ENCODE results near the gene ANO4. TPM values are rescaled to one million over a fixed set of nuclear protein-coding genes. Genes with fewer than 3 reads are reported as not detected.

Gene ANO4
- polyA plus RNA-seq = 3.4 TPM
- long read RNA-seq, donor 1 = 0 reads
- long read RNA-seq, donor 2 = 0 reads
- long read RNA-seq, donor 3 = 0 reads
- long read RNA-seq, donor 4 = 0 reads
- long read RNA-seq, donor 5 = 0 reads
- long read RNA-seq, donor 6 = 0 reads
- long read RNA-seq, donor 7 = 0 reads
- long read RNA-seq, donor 8 = 0 reads
- long read RNA-seq, donor 9 = 0 reads
- long read RNA-seq, donor 10 = 0 reads
- long read RNA-seq, donor 11 = 0 reads

- H3K9me3 ChIP-seq (ENCODE audit: control insufficient read depth, low read depth, low read length) = no peaks in the 10 kb centered on the region
- DNase-seq = no peak
- H3K4me1 ChIP-seq (ENCODE audit: control insufficient read depth, insufficient read depth, low read length) = no peaks in the 10 kb centered on the region
- no peak within 1 kb of the TSS for H3K27ac ChIP-seq (ENCODE audit: low read length)
- no peak within 1 kb of the TSS for H3K4me3 ChIP-seq (ENCODE audit: low read length)
- WGBS (ENCODE audit: insufficient coverage, low lambda C conversion rate) = 0% methylated on average over 2 of the region's 18 CpGs
- no peaks in the 10 kb centered on the region for H3K36me3 ChIP-seq (ENCODE audit: control insufficient read depth, insufficient read depth, low read length)
- peaks cover 24% of the 10 kb centered on the region for H3K27me3 ChIP-seq (ENCODE audit: control insufficient read depth, insufficient read depth, low read length)
These were observed at the start of gene ANO4 for GRCh38 chr12:100794441-100795173. Gene ANO4 (plus strand): TSS chr12:100794776. CDS start chr12:100901786, 107,010 bp downstream.

GRCh38 chr12:100745378-100746071, 49.1 kb upstream of the ANO4 start:
- peaks cover 2% of the 10 kb centered on the region for H3K9me3 ChIP-seq (ENCODE audit: control insufficient read depth, low read depth, low read length)
- H3K36me3 ChIP-seq (ENCODE audit: control insufficient read depth, insufficient read depth, low read length) = no peaks in the 10 kb centered on the region
- DNase-seq = no peak
- no peak overlapping the region for H3K4me3 ChIP-seq (ENCODE audit: low read length)
- 100% methylated on average over 2 of the region's 3 CpGs for WGBS (ENCODE audit: insufficient coverage, low lambda C conversion rate)
- H3K4me1 ChIP-seq (ENCODE audit: control insufficient read depth, insufficient read depth, low read length) = no peaks in the 10 kb centered on the region
- H3K27ac ChIP-seq (ENCODE audit: low read length) = no peak overlapping the region
- peaks cover 4% of the 10 kb centered on the region for H3K27me3 ChIP-seq (ENCODE audit: control insufficient read depth, insufficient read depth, low read length)

- no peak for DNase-seq
- Histone ChIP-seq H3K36me3 (ENCODE audit: control insufficient read depth, insufficient read depth, low read length) (no peaks in the 10 kb centered on the region), H3K27ac (ENCODE audit: low read length) (no peak overlapping the region), H3K9me3 (ENCODE audit: control insufficient read depth, low read depth, low read length) (no peaks in the 10 kb centered on the region), H3K4me3 (ENCODE audit: low read length) (no peak overlapping the region), H3K27me3 (ENCODE audit: control insufficient read depth, insufficient read depth, low read length) (no peaks in the 10 kb centered on the region), H3K4me1 (ENCODE audit: control insufficient read depth, insufficient read depth, low read length) (no peaks in the 10 kb centered on the region)
- no CpG with 5 or more reads among the region's 2 CpGs for WGBS (ENCODE audit: insufficient coverage, low lambda C conversion rate)
These were observed 41.7 kb upstream of the ANO4 start for GRCh38 chr12:100752841-100753240.

- no peaks in the 10 kb centered on the region for H3K4me1 ChIP-seq (ENCODE audit: control insufficient read depth, insufficient read depth, low read length)
- no peak overlapping the region for H3K4me3 ChIP-seq (ENCODE audit: low read length)
- H3K27me3 ChIP-seq (ENCODE audit: control insufficient read depth, insufficient read depth, low read length) = no peaks in the 10 kb centered on the region
- no peak for DNase-seq
- no peaks in the 10 kb centered on the region for H3K36me3 ChIP-seq (ENCODE audit: control insufficient read depth, insufficient read depth, low read length)
- H3K27ac ChIP-seq (ENCODE audit: low read length) = no peak overlapping the region
- WGBS (ENCODE audit: insufficient coverage, low lambda C conversion rate) = no CpG with 5 or more reads among the region's 2 CpGs
- no peaks in the 10 kb centered on the region for H3K9me3 ChIP-seq (ENCODE audit: control insufficient read depth, low read depth, low read length)
These were observed 40.7 kb upstream of the ANO4 start for GRCh38 chr12:100753837-100754236.

- WGBS (ENCODE audit: insufficient coverage, low lambda C conversion rate) = 100% methylated on average over 1 of the region's 1 CpG
- no peaks in the 10 kb centered on the region for H3K36me3 ChIP-seq (ENCODE audit: control insufficient read depth, insufficient read depth, low read length)
- H3K9me3 ChIP-seq (ENCODE audit: control insufficient read depth, low read depth, low read length) = no peaks in the 10 kb centered on the region
- no peak overlapping the region for H3K27ac ChIP-seq (ENCODE audit: low read length)
- no peaks in the 10 kb centered on the region for H3K27me3 ChIP-seq (ENCODE audit: control insufficient read depth, insufficient read depth, low read length)
- no peak overlapping the region for H3K4me3 ChIP-seq (ENCODE audit: low read length)
- no peak for DNase-seq
- H3K4me1 ChIP-seq (ENCODE audit: control insufficient read depth, insufficient read depth, low read length) = no peaks in the 10 kb centered on the region
These were observed 39.4 kb upstream of the ANO4 start for GRCh38 chr12:100755186-100755585.

- no peaks in the 10 kb centered on the region for H3K9me3 ChIP-seq (ENCODE audit: control insufficient read depth, low read depth, low read length)
- no peak overlapping the region for H3K27ac ChIP-seq (ENCODE audit: low read length)
- no peaks in the 10 kb centered on the region for H3K4me1 ChIP-seq (ENCODE audit: control insufficient read depth, insufficient read depth, low read length)
- no peaks in the 10 kb centered on the region for H3K36me3 ChIP-seq (ENCODE audit: control insufficient read depth, insufficient read depth, low read length)
- DNase-seq = no peak
- WGBS (ENCODE audit: insufficient coverage, low lambda C conversion rate) = no CpG with 5 or more reads among the region's 2 CpGs
- H3K27me3 ChIP-seq (ENCODE audit: control insufficient read depth, insufficient read depth, low read length) = no peaks in the 10 kb centered on the region
- H3K4me3 ChIP-seq (ENCODE audit: low read length) = no peak overlapping the region
These were observed 36.5 kb upstream of the ANO4 start for GRCh38 chr12:100758083-100758482.

- Histone ChIP-seq H3K27ac (ENCODE audit: low read length) (no peak overlapping the region), H3K4me3 (ENCODE audit: low read length) (no peak overlapping the region), H3K4me1 (ENCODE audit: control insufficient read depth, insufficient read depth, low read length) (no peaks in the 10 kb centered on the region), H3K36me3 (ENCODE audit: control insufficient read depth, insufficient read depth, low read length) (no peaks in the 10 kb centered on the region), H3K27me3 (ENCODE audit: control insufficient read depth, insufficient read depth, low read length) (peaks cover 2% of the 10 kb centered on the region), H3K9me3 (ENCODE audit: control insufficient read depth, low read depth, low read length) (no peaks in the 10 kb centered on the region)
- no peak for DNase-seq
These were observed 27.2 kb upstream of the ANO4 start for GRCh38 chr12:100767371-100767770.

- no peak for DNase-seq
- H3K9me3 ChIP-seq (ENCODE audit: control insufficient read depth, low read depth, low read length) = no peaks in the 10 kb centered on the region
- no CpG with 5 or more reads among the region's 2 CpGs for WGBS (ENCODE audit: insufficient coverage, low lambda C conversion rate)
- no peak overlapping the region for H3K27ac ChIP-seq (ENCODE audit: low read length)
- H3K36me3 ChIP-seq (ENCODE audit: control insufficient read depth, insufficient read depth, low read length) = no peaks in the 10 kb centered on the region
- H3K27me3 ChIP-seq (ENCODE audit: control insufficient read depth, insufficient read depth, low read length) = peaks cover 2% of the 10 kb centered on the region
- H3K4me3 ChIP-seq (ENCODE audit: low read length) = no peak overlapping the region
- H3K4me1 ChIP-seq (ENCODE audit: control insufficient read depth, insufficient read depth, low read length) = no peaks in the 10 kb centered on the region
These were observed 26.6 kb upstream of the ANO4 start for GRCh38 chr12:100767950-100768349.

- no peaks in the 10 kb centered on the region for H3K9me3 ChIP-seq (ENCODE audit: control insufficient read depth, low read depth, low read length)
- no peak overlapping the region for H3K27ac ChIP-seq (ENCODE audit: low read length)
- no peak for DNase-seq
- no CpG with 5 or more reads among the region's 1 CpG for WGBS (ENCODE audit: insufficient coverage, low lambda C conversion rate)
- H3K4me1 ChIP-seq (ENCODE audit: control insufficient read depth, insufficient read depth, low read length) = no peaks in the 10 kb centered on the region
- H3K36me3 ChIP-seq (ENCODE audit: control insufficient read depth, insufficient read depth, low read length) = no peaks in the 10 kb centered on the region
- H3K4me3 ChIP-seq (ENCODE audit: low read length) = no peak overlapping the region
- H3K27me3 ChIP-seq (ENCODE audit: control insufficient read depth, insufficient read depth, low read length) = no peaks in the 10 kb centered on the region
These were observed 15.5 kb upstream of the ANO4 start for GRCh38 chr12:100778967-100779590.

- WGBS (ENCODE audit: insufficient coverage, low lambda C conversion rate) = 100% methylated on average over 1 of the region's 1 CpG
- H3K36me3 ChIP-seq (ENCODE audit: control insufficient read depth, insufficient read depth, low read length) = no peaks in the 10 kb centered on the region
These were observed 5.4 kb upstream of the ANO4 start for GRCh38 chr12:100789146-100789545.

More at GRCh38 chr12:100789146-100789545, 5.4 kb upstream of the ANO4 start:
- Histone ChIP-seq H3K27ac (ENCODE audit: low read length) (no peak overlapping the region), H3K27me3 (ENCODE audit: control insufficient read depth, insufficient read depth, low read length) (peaks cover 5% of the 10 kb centered on the region), H3K4me3 (ENCODE audit: low read length) (no peak overlapping the region), H3K9me3 (ENCODE audit: control insufficient read depth, low read depth, low read length) (no peaks in the 10 kb centered on the region), H3K4me1 (ENCODE audit: control insufficient read depth, insufficient read depth, low read length) (no peaks in the 10 kb centered on the region)
- no peak for DNase-seq

All from large intestine (tissue), 12 donors.